Measurements from ENCODE around the gene SYNGR3.
"Not testable (repeated sequence)": the region's sequence is repeated elsewhere in the genome, so short reads cannot be mapped to it uniquely, and the experiment has no call there.

Gene SYNGR3

GRCh38 chr16:2008631-2009163 is 18.9 kb downstream of the SYNGR3 start:
- Histone ChIP-seq H3K4me3 (peak overlapping the region; percentile 85), H3K27ac (peak overlapping the region; percentile 21 to 96)
- DNase-seq (ENCODE audit: low spot score), result no peak
- TF ChIP-seq CTCF (IDR thresholded peaks at IDR 0.05), result no peak

- no peak for TF ChIP-seq CTCF (IDR thresholded peaks at IDR 0.05)
- peak overlapping the region; percentile 21 to 96 for H3K27ac ChIP-seq
- H3K4me3 ChIP-seq, result peak overlapping the region; percentile 85
- no peak for DNase-seq (ENCODE audit: low spot score)
Observed at GRCh38 chr16:2009164-2009711, 19.5 kb downstream of the SYNGR3 start.

GRCh38 chr16:2009791-2010510 is 20.2 kb downstream of the SYNGR3 start, which contains the start of gene ZNF598:
Gene ZNF598, minus strand, starts transcription at chr16:2009821.
- peak within 1 kb of the TSS; percentile 85 for H3K4me3 ChIP-seq
- no peak for DNase-seq (ENCODE audit: low spot score)
- H3K27ac ChIP-seq, result peak within 1 kb of the TSS; percentile 80 to 96
- TF ChIP-seq CTCF (IDR thresholded peaks at IDR 0.05), result no peak

GRCh38 chr16:2011726-2012125 is 22.0 kb downstream of the SYNGR3 start:
- H3K4me3 ChIP-seq; H3K27ac ChIP-seq; DNase-seq (ENCODE audit: low spot score): not testable (repeated sequence)

- no peak overlapping the region for H3K4me3 ChIP-seq
- H3K27ac ChIP-seq, result no peak overlapping the region
- TF ChIP-seq CTCF (IDR thresholded peaks at IDR 0.05), result no peak
- DNase-seq (ENCODE audit: low spot score), result no peak
Observed at GRCh38 chr16:2013527-2013926, 23.8 kb downstream of the SYNGR3 start.

- TF ChIP-seq CTCF (IDR thresholded peaks at IDR 0.05), result no peak
- Histone ChIP-seq H3K27ac (no peak overlapping the region), H3K4me3 (no peak overlapping the region)
- no peak for DNase-seq (ENCODE audit: low spot score)
Observed at GRCh38 chr16:2015117-2015946, 25.6 kb downstream of the SYNGR3 start.

- TF ChIP-seq CTCF (IDR thresholded peaks at IDR 0.05), result no peak
- no peak overlapping the region for H3K27ac ChIP-seq
- no peak overlapping the region for H3K4me3 ChIP-seq
- DNase-seq (ENCODE audit: low spot score), result no peak
Observed at GRCh38 chr16:2015947-2016208, 26.1 kb downstream of the SYNGR3 start.

Data from coronary artery (tissue), 2 donors.